HEK293 (cell line): ENCODE measurements around the gene KLF11.

Source experiments
- CTCF ChIA-PET: fragments of 350-600 bp; formaldehyde crosslinking; extraction: SDS; loops from one replicate; lab custom pipeline; 2021; ENCODE audit warnings: antibody characterized with exemption; lab: Yijun Ruan, JAX
- POLR2A ChIA-PET: fragments of 300-600 bp; formaldehyde crosslinking; extraction: SDS; loops from one replicate; lab custom pipeline; 2020; ENCODE audit warnings: antibody characterized with exemption, inconsistent platforms; lab: Yijun Ruan, JAX
- H3K27ac ChIP-seq: fragments of 200-500 bp; sonication (Bioruptor generic); 2 replicates; pipeline ENCODE4 v1.5.1; 2014; ENCODE audit warnings: low read depth, low read length, control low read depth, inconsistent platforms; ENCODE audit errors: extremely low read depth
- H3K36me3 ChIP-seq, 2 experiments: fragments of 200-500 bp in 1 of 2; sonication (Bioruptor generic) in 1 of 2; 1 replicate in 1 of 2; 2 replicates in 1 of 2; pipeline ENCODE4 v1.5.1; 2014 to 2017; ENCODE audit warnings: inconsistent platforms in 2 of 2, low read length in 2 of 2; ENCODE audit not compliant: control insufficient read depth in 2 of 2, insufficient read depth in 1 of 2
- H3K4me1 ChIP-seq: fragments of 200-500 bp; sonication (Bioruptor generic); 2 replicates; pipeline ENCODE4 v1.5.1; 2014; ENCODE audit warnings: mild to moderate bottlenecking, low read length, inconsistent platforms; ENCODE audit not compliant: control insufficient read depth, insufficient read depth
- H3K4me3 ChIP-seq: 2 replicates; pipeline ENCODE4 v1.5.1; 2011; ENCODE audit warnings: low read depth, mild to moderate bottlenecking, control low read depth, low read length, moderate library complexity
- H3K9me3 ChIP-seq: fragments of 200-500 bp; sonication (Bioruptor generic); 2 replicates; pipeline ENCODE4 v1.5.1; 2014; ENCODE audit warnings: low read depth, low read length, inconsistent platforms; ENCODE audit not compliant: control insufficient read depth, insufficient read depth
- BCL6B ChIP-seq: fragments of 450-650 bp; formaldehyde crosslinking; IDR thresholded peaks from 2 replicates; pipeline ENCODE4 v1.5.1; 2017; ENCODE audit warnings: missing biosample characterization, missing genetic modification characterization
- GLI4 ChIP-seq: fragments of 450-650 bp; formaldehyde crosslinking; IDR thresholded peaks from 2 replicates; pipeline ENCODE4 v1.5.1; 2016; ENCODE audit warnings: missing biosample characterization, missing genetic modification characterization
- HOXA7 ChIP-seq: sonication (generic); formaldehyde crosslinking; IDR thresholded peaks from 2 replicates; pipeline ENCODE4 v1.8.1; 2022; ENCODE audit warnings: missing genetic modification reagents, borderline replicate concordance
- HOXD13 ChIP-seq: sonication (generic); formaldehyde crosslinking; IDR thresholded peaks from 2 replicates; pipeline ENCODE4 v1.8.0; 2022; ENCODE audit warnings: missing genetic modification reagents, borderline replicate concordance
- PRDM1 ChIP-seq: fragments of 450-650 bp; formaldehyde crosslinking; IDR thresholded peaks from 2 replicates; pipeline ENCODE4; 2016; ENCODE audit warnings: missing biosample characterization, missing genetic modification characterization
- PRDM2 ChIP-seq: fragments of 450-650 bp; formaldehyde crosslinking; IDR thresholded peaks from 2 replicates; pipeline ENCODE4 v1.5.1; 2016; ENCODE audit warnings: missing biosample characterization, missing genetic modification characterization, borderline replicate concordance
- SP7 ChIP-seq: fragments of 450-650 bp; formaldehyde crosslinking; IDR thresholded peaks from 2 replicates; pipeline ENCODE4 v1.5.1; 2016; ENCODE audit warnings: missing biosample characterization, missing genetic modification characterization
- WT1 ChIP-seq: fragments of 450-650 bp; formaldehyde crosslinking; IDR thresholded peaks from 2 replicates; pipeline ENCODE4 v1.5.1; 2016; ENCODE audit warnings: missing biosample characterization, missing genetic modification characterization
- YY2 ChIP-seq: fragments of 450-650 bp; formaldehyde crosslinking; IDR thresholded peaks from 2 replicates; pipeline ENCODE4 v1.5.1; 2016; ENCODE audit warnings: missing biosample characterization, missing genetic modification characterization
- ZBTB48 ChIP-seq: fragments of 450-650 bp; formaldehyde crosslinking; IDR thresholded peaks from 2 replicates; pipeline ENCODE4 v1.5.1; 2016; ENCODE audit warnings: missing biosample characterization, missing genetic modification characterization
- ZNF121 ChIP-seq: fragments of 450-650 bp; formaldehyde crosslinking; IDR thresholded peaks from 2 replicates; pipeline ENCODE4 v1.5.1; 2016; ENCODE audit warnings: missing biosample characterization, missing genetic modification characterization
- ZNF138 ChIP-seq: fragments of 450-650 bp; formaldehyde crosslinking; IDR thresholded peaks from 2 replicates; pipeline ENCODE4 v1.5.1; 2016; ENCODE audit warnings: missing biosample characterization, missing genetic modification characterization, borderline replicate concordance
- ZNF280C ChIP-seq: fragments of 450-650 bp; formaldehyde crosslinking; IDR thresholded peaks from 2 replicates; pipeline ENCODE4 v1.5.1; 2016; ENCODE audit warnings: missing biosample characterization, missing genetic modification characterization
- ZNF433 ChIP-seq: fragments of 450-650 bp; formaldehyde crosslinking; IDR thresholded peaks from 2 replicates; pipeline ENCODE4 v1.5.1; 2016; ENCODE audit warnings: missing biosample characterization, missing genetic modification characterization, low read depth
- ZNF510 ChIP-seq: fragments of 450-650 bp; formaldehyde crosslinking; IDR thresholded peaks from 2 replicates; pipeline ENCODE4 v1.5.1; 2018; ENCODE audit warnings: mild to moderate bottlenecking, missing genetic modification characterization, missing biosample characterization; ENCODE audit not compliant: insufficient replicate concordance
- ZNF514 ChIP-seq: fragments of 450-650 bp; formaldehyde crosslinking; IDR thresholded peaks from 2 replicates; pipeline ENCODE4 v1.5.1; 2016; ENCODE audit warnings: missing biosample characterization, missing genetic modification characterization
- ZNF530 ChIP-seq: fragments of 450-650 bp; formaldehyde crosslinking; IDR thresholded peaks from 2 replicates; pipeline ENCODE4 v1.5.1; 2016; ENCODE audit warnings: low read depth, missing biosample characterization, missing genetic modification characterization
- ZNF548 ChIP-seq: fragments of 450-650 bp; formaldehyde crosslinking; IDR thresholded peaks from 2 replicates; pipeline ENCODE4 v1.5.1; 2016; ENCODE audit warnings: missing biosample characterization, missing genetic modification characterization
- ZNF555 ChIP-seq: fragments of 450-650 bp; formaldehyde crosslinking; conservative IDR thresholded peaks from 2 replicates; pipeline ENCODE4 v1.5.1; 2017; ENCODE audit warnings: missing biosample characterization, mild to moderate bottlenecking, missing genetic modification characterization, inconsistent platforms
- ZNF558 ChIP-seq: fragments of 450-650 bp; formaldehyde crosslinking; IDR thresholded peaks from 2 replicates; pipeline ENCODE4 v1.5.1; 2016; ENCODE audit warnings: missing biosample characterization, missing genetic modification characterization
- ZNF623 ChIP-seq: fragments of 450-650 bp; formaldehyde crosslinking; IDR thresholded peaks from 2 replicates; pipeline ENCODE4 v1.5.1; 2016; ENCODE audit warnings: missing biosample characterization, missing genetic modification characterization
- ZNF660 ChIP-seq: fragments of 450-650 bp; IDR thresholded peaks from 2 replicates; pipeline ENCODE4 v1.5.1; 2018; ENCODE audit warnings: missing biosample characterization, mild to moderate bottlenecking, missing genetic modification characterization
- ZNF704 ChIP-seq: fragments of 450-650 bp; formaldehyde crosslinking; IDR thresholded peaks from 2 replicates; pipeline ENCODE4 v1.5.1; 2016; ENCODE audit warnings: missing biosample characterization, missing genetic modification characterization
- ZNF792 ChIP-seq: fragments of 450-650 bp; formaldehyde crosslinking; IDR thresholded peaks from 2 replicates; pipeline ENCODE4 v1.5.1; 2016; ENCODE audit warnings: missing biosample characterization, missing genetic modification characterization
- ZNF830 ChIP-seq: fragments of 450-650 bp; IDR thresholded peaks from 2 replicates; pipeline ENCODE4 v1.5.0; 2018; ENCODE audit warnings: missing biosample characterization, missing genetic modification characterization, low read depth, mild to moderate bottlenecking, moderate library complexity
- ZNF843 ChIP-seq: fragments of 450-650 bp; formaldehyde crosslinking; IDR thresholded peaks from 2 replicates; pipeline ENCODE4 v1.5.1; 2016; ENCODE audit warnings: missing biosample characterization, missing genetic modification characterization

Gene KLF11

GRCh38 chr2:10052216-10052615 lies 8.9 kb downstream of the KLF11 start:
- CTCF ChIA-PET = interaction anchor here (0.7 to 1.9 kb wide), 4 partner anchors 20 to 383 kb away, joined by 3 to 6 read pairs (median 4); no protein-coding TSS in a partner anchor
- Histone ChIP-seq H3K9me3 (no peaks in the 10 kb centered on the region), H3K27ac (no peak overlapping the region), H3K36me3 (peaks cover 0 to 54% of the 10 kb centered on the region in 2 experiments; a peak in 2 of 3 replicates), H3K4me3 (no peak overlapping the region), H3K4me1 (no peaks in the 10 kb centered on the region)
- POLR2A ChIA-PET = no interaction called here
- TF ChIP-seq ZNF623 (tag by site-specific recombination) = no peak
- TF ChIP-seq HOXA7 (CRISPR knock-in tag) = no peak
- no peak for TF ChIP-seq ZNF555 (tag by site-specific recombination)
- no peak for TF ChIP-seq ZNF660 (tag by site-specific recombination)
- TF ChIP-seq WT1 (tag by site-specific recombination) = no peak
- TF ChIP-seq ZNF433 (tag by site-specific recombination) = no peak
- no peak for TF ChIP-seq ZNF510 (tag by site-specific recombination)
- TF ChIP-seq BCL6B = no peak
- no peak for TF ChIP-seq ZNF792

- Histone ChIP-seq H3K36me3 (peaks cover 0 to 43% of the 10 kb centered on the region in 2 experiments; a peak in 2 of 3 replicates), H3K4me1 (no peaks in the 10 kb centered on the region; the same call in 1 of the 2 replicates), H3K9me3 (no peaks in the 10 kb centered on the region), H3K4me3 (no peak overlapping the region), H3K27ac (no peak overlapping the region)
- ChIA-PET POLR2A (no interaction called here), CTCF (interaction anchor here (1.0 to 1.1 kb wide), 2 partner anchors 19 to 239 kb away, joined by 3 to 5 read pairs; no protein-coding TSS in a partner anchor)
- TF ChIP-seq PRDM2 (tag by site-specific recombination) = no peak
- TF ChIP-seq ZNF704 (tag by site-specific recombination) = no peak
- TF ChIP-seq ZNF121 (tag by site-specific recombination) = no peak
- TF ChIP-seq ZNF558 = no peak
- no peak for TF ChIP-seq HOXD13 (CRISPR knock-in tag)
- no peak for TF ChIP-seq YY2 (tag by site-specific recombination)
- no peak for TF ChIP-seq PRDM1 (tag by site-specific recombination)
- TF ChIP-seq ZBTB48 (tag by site-specific recombination) = no peak
- TF ChIP-seq WT1 (tag by site-specific recombination) = no peak
- TF ChIP-seq GLI4 (tag by site-specific recombination) = no peak
- no peak for TF ChIP-seq ZNF530
- TF ChIP-seq ZNF843 = no peak
- TF ChIP-seq ZNF548 (tag by site-specific recombination) = no peak
- no peak for TF ChIP-seq SP7 (tag by site-specific recombination)
- TF ChIP-seq ZNF514 (tag by site-specific recombination) = no peak
- TF ChIP-seq ZNF830 = no peak
- no peak for TF ChIP-seq ZNF138 (tag by site-specific recombination)
- no peak for TF ChIP-seq ZNF660 (tag by site-specific recombination)
- TF ChIP-seq ZNF280C (tag by site-specific recombination) = no peak
Observed at GRCh38 chr2:10053351-10053750, 10.0 kb downstream of the KLF11 start.
